Liver (tissue), 9 donors: ENCODE data around the gene ULBP1. TPM values are rescaled to one million over a fixed set of nuclear protein-coding genes. Genes with fewer than 3 reads are reported as not detected.

Experiments used
- DNase-seq: peaks from one replicate; pipeline ENCODE4 v3.0.0-alpha.2; 2017; ENCODE audit warnings: low spot score
- H3K27ac ChIP-seq, 2 donors: one replicate each; pipeline ENCODE4 v1.7.0; 2013; ENCODE audit warnings: inconsistent platforms in 2 of 2, low read length in 2 of 2, control low read depth in 1 of 2, low read depth in 1 of 2, mild to moderate bottlenecking in 1 of 2
- H3K27me3 ChIP-seq, 4 donors: one replicate each; pipeline versions ENCODE4 v1.6.1 to v1.7.0; 2013; ENCODE audit warnings: low read length in 3 of 4, inconsistent platforms in 1 of 4, mild to moderate bottlenecking in 1 of 4, moderate library complexity in 1 of 4; ENCODE audit not compliant: control insufficient read depth in 4 of 4, insufficient read depth in 4 of 4
- H3K36me3 ChIP-seq, 4 donors: one replicate each; pipeline versions ENCODE4 v1.6.1 to v1.7.0; 2013; ENCODE audit warnings: low read length in 3 of 4, mild to moderate bottlenecking in 3 of 4, low read depth in 1 of 4, moderate library complexity in 1 of 4; ENCODE audit not compliant: control insufficient read depth in 4 of 4, insufficient read depth in 3 of 4
- H3K4me1 ChIP-seq, 4 donors: one replicate each; pipeline versions ENCODE4 v1.6.1 to v1.7.0; 2013; ENCODE audit warnings: low read length in 3 of 4, mild to moderate bottlenecking in 3 of 4, moderate library complexity in 1 of 4; ENCODE audit not compliant: control insufficient read depth in 4 of 4, insufficient read depth in 4 of 4
- H3K4me3 ChIP-seq, 3 donors: one replicate each; pipeline versions ENCODE4 v1.6.1 to v1.7.0; 2013; ENCODE audit warnings: low read length in 3 of 3, control low read depth in 1 of 3, low read depth in 1 of 3, mild to moderate bottlenecking in 1 of 3
- H3K9ac ChIP-seq, 2 donors: one replicate each; pipeline ENCODE4 v1.7.0; 2013; ENCODE audit warnings: low read length in 2 of 2, mild to moderate bottlenecking in 2 of 2, moderate library complexity in 2 of 2, control low read depth in 1 of 2, low read depth in 1 of 2
- H3K9me3 ChIP-seq, 4 donors: one replicate each; pipeline versions ENCODE4 v1.6.1 to v1.7.0; 2013; ENCODE audit warnings: low read length in 3 of 4; ENCODE audit not compliant: control insufficient read depth in 4 of 4
- EGR1 ChIP-seq, 2 donors: IDR thresholded peaks; 2 replicates each; pipeline ENCODE4 v1.6.1; 2016 to 2018; ENCODE audit warnings: antibody characterized with exemption in 2 of 2, low read depth in 2 of 2
- FOXA1 ChIP-seq: IDR thresholded peaks from 2 replicates; pipeline ENCODE4 v1.6.1; 2016; ENCODE audit warnings: antibody characterized with exemption
- FOXA2 ChIP-seq: IDR thresholded peaks from 2 replicates; pipeline ENCODE4 v1.6.1; 2016; ENCODE audit warnings: antibody characterized with exemption
- GABPA ChIP-seq, 2 donors: IDR thresholded peaks in 1 of 2; conservative IDR thresholded peaks in 1 of 2; 2 replicates each; pipeline ENCODE4 v1.6.1; 2016; ENCODE audit warnings: antibody characterized with exemption in 2 of 2, mild to moderate bottlenecking in 1 of 2, moderate library complexity in 1 of 2
- HNF4A ChIP-seq, 2 donors: conservative IDR thresholded peaks; 2 replicates each; pipeline ENCODE4 v1.6.1; 2016; ENCODE audit warnings: antibody characterized with exemption in 2 of 2, mild to moderate bottlenecking in 2 of 2
- HNF4G ChIP-seq: IDR thresholded peaks from 2 replicates; pipeline ENCODE4 v1.6.1; 2016; ENCODE audit warnings: antibody characterized with exemption
- JUND ChIP-seq, 2 donors: IDR thresholded peaks; 2 replicates each; pipeline ENCODE4 v1.6.1; 2016; ENCODE audit warnings: antibody characterized with exemption in 2 of 2
- NR2F2 ChIP-seq: IDR thresholded peaks from 2 replicates; pipeline ENCODE4 v1.6.1; 2016; ENCODE audit warnings: antibody characterized with exemption
- RAD21 ChIP-seq, 2 donors: IDR thresholded peaks; 2 replicates each; pipeline ENCODE4 v1.6.1; 2016; ENCODE audit warnings: antibody characterized with exemption in 2 of 2, mild to moderate bottlenecking in 2 of 2
- RXRA ChIP-seq, 2 donors: IDR thresholded peaks; 2 replicates each; pipeline ENCODE4 v1.6.1; 2017 to 2018; ENCODE audit warnings: antibody characterized with exemption in 2 of 2, mild to moderate bottlenecking in 1 of 2
- SP1 ChIP-seq: IDR thresholded peaks from 2 replicates; pipeline ENCODE4 v1.6.1; 2018; ENCODE audit warnings: antibody characterized with exemption, mild to moderate bottlenecking
- TAF1 ChIP-seq: conservative IDR thresholded peaks from 2 replicates; pipeline ENCODE4 v1.6.1; 2016; ENCODE audit warnings: antibody characterized with exemption, mild to moderate bottlenecking
- YY1 ChIP-seq: IDR thresholded peaks from 2 replicates; pipeline ENCODE4 v1.6.1; 2016; ENCODE audit warnings: antibody characterized with exemption, mild to moderate bottlenecking
- WGBS: extraction: QIAGEN DNeasy Blood & Tissue Kit; methylation state at CpG from one replicate; pipeline ENCODE4 v1.1.7; 2013; 5-methylcytosine and 5-hydroxymethylcytosine counted together
- polyA plus RNA-seq, 2 donors: library from polyadenylated mRNA; stranded (reverse) in 1 of 2; unstranded in 1 of 2; fragments of 200-250 nt in 1 of 2; fragments of >200 nt in 1 of 2; fragmentation: Nextera tagmentation in 1 of 2; extraction: Ambion mirVana in 1 of 2; gene quantifications; one replicate each; pipeline versions ENCODE4 v1.2.1 to v1.2.3, GENCODE V29; 2013 to 2015
- total RNA-seq, 2 donors: library from RNA; depleted of rRNA; stranded (reverse); fragments of >200 nt; gene quantifications; one replicate each; pipeline ENCODE4 v1.2.3, GENCODE V29; 2014
- TF ChIP-seq, protein P1 (sequence below): IDR thresholded peaks from 2 replicates; pipeline ENCODE4 v1.6.1; 2016; ENCODE audit warnings: antibody characterized with exemption, mild to moderate bottlenecking
- TF ChIP-seq, protein P2 (sequence below): IDR thresholded peaks from 2 replicates; pipeline ENCODE4 v1.6.1; 2016; ENCODE audit warnings: antibody characterized with exemption
- TF ChIP-seq, protein P3 (sequence below): IDR thresholded peaks from 2 replicates; pipeline ENCODE4 v1.6.1; 2016; ENCODE audit warnings: antibody characterized with exemption
- TF ChIP-seq, protein P4 (sequence below): IDR thresholded peaks from 2 replicates; pipeline ENCODE4 v1.6.1; 2016; ENCODE audit warnings: antibody characterized with exemption
- TF ChIP-seq, protein P5 (sequence below): fragments of 150-350 bp; IDR thresholded peaks from 2 replicates; pipeline ENCODE4 v1.5.1; 2017; ENCODE audit warnings: improper control_type of control experiment, low read depth, low read length; ENCODE audit not compliant: missing input control
- donor health status: healthy.
- donor health status: healthy.
- donor health status: healthy.
- donor health status: healthy.
- donor health status: healthy.

The ULBP1 gene
- total and polyA plus RNA-seq, 4 donors: under 0.01 to 0.05 (median 0.03) TPM; not detected in 1

DNA sequence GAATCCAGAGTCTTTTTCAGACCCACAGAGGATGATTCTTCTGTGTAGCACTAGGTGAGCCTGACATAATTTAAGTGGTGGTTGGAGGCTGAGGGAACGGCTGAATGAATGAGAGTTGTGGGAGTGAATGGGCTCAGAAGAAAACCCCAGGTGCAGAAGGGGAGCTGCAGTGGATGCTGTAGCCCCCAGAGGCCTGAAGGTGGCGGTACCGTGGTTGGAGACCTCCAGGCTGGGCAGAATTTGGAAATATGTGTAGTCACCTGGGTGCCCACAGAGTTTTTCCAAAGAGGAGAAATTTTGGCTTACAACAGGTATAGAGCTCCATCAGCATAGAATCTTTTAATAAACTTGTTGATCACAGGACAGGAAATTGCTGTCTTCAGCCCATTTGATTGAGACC lies 34.3 kb upstream of the ULBP1 start:
- Histone ChIP-seq H3K9ac (no peak overlapping the region), H3K27ac (no peak overlapping the region), H3K4me1 (peaks cover 0 to 10% (median 6%) of the 10 kb centered on the region in 4 donors), H3K36me3 (no peaks in the 10 kb centered on the region), H3K9me3 (no peaks in the 10 kb centered on the region), H3K27me3 (peaks cover 0 to 9% (median 3%) of the 10 kb centered on the region in 4 donors), H3K4me3 (no peak overlapping the region)
- TF ChIP-seq FOXA1 (no peak), RAD21 (IDR thresholded peaks at IDR 0.05) (no peak), TAF1 (no peak), EGR1 (IDR thresholded peaks at IDR 0.05; ENCODE audit: low read depth in 2 of 2) (no peak), SP1 (no peak), RXRA (IDR thresholded peaks at IDR 0.05) (no peak), YY1 (no peak), GABPA (IDR thresholded peaks at IDR 0.05 in 1 of 2, conservative IDR thresholded peaks at IDR 0.05 in 1 of 2) (no peak), HNF4G (no peak), FOXA2 (no peak), JUND (IDR thresholded peaks at IDR 0.05) (no peak), NR2F2 (no peak), HNF4A (conservative IDR thresholded peaks at IDR 0.05) (no peak)
- TF ChIP-seq, protein P1, sequence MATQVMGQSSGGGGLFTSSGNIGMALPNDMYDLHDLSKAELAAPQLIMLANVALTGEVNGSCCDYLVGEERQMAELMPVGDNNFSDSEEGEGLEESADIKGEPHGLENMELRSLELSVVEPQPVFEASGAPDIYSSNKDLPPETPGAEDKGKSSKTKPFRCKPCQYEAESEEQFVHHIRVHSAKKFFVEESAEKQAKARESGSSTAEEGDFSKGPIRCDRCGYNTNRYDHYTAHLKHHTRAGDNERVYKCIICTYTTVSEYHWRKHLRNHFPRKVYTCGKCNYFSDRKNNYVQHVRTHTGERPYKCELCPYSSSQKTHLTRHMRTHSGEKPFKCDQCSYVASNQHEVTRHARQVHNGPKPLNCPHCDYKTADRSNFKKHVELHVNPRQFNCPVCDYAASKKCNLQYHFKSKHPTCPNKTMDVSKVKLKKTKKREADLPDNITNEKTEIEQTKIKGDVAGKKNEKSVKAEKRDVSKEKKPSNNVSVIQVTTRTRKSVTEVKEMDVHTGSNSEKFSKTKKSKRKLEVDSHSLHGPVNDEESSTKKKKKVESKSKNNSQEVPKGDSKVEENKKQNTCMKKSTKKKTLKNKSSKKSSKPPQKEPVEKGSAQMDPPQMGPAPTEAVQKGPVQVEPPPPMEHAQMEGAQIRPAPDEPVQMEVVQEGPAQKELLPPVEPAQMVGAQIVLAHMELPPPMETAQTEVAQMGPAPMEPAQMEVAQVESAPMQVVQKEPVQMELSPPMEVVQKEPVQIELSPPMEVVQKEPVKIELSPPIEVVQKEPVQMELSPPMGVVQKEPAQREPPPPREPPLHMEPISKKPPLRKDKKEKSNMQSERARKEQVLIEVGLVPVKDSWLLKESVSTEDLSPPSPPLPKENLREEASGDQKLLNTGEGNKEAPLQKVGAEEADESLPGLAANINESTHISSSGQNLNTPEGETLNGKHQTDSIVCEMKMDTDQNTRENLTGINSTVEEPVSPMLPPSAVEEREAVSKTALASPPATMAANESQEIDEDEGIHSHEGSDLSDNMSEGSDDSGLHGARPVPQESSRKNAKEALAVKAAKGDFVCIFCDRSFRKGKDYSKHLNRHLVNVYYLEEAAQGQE: no peak
- TF ChIP-seq, protein P2, sequence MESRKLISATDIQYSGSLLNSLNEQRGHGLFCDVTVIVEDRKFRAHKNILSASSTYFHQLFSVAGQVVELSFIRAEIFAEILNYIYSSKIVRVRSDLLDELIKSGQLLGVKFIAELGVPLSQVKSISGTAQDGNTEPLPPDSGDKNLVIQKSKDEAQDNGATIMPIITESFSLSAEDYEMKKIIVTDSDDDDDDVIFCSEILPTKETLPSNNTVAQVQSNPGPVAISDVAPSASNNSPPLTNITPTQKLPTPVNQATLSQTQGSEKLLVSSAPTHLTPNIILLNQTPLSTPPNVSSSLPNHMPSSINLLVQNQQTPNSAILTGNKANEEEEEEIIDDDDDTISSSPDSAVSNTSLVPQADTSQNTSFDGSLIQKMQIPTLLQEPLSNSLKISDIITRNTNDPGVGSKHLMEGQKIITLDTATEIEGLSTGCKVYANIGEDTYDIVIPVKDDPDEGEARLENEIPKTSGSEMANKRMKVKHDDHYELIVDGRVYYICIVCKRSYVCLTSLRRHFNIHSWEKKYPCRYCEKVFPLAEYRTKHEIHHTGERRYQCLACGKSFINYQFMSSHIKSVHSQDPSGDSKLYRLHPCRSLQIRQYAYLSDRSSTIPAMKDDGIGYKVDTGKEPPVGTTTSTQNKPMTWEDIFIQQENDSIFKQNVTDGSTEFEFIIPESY: no peak
- TF ChIP-seq, protein P3, sequence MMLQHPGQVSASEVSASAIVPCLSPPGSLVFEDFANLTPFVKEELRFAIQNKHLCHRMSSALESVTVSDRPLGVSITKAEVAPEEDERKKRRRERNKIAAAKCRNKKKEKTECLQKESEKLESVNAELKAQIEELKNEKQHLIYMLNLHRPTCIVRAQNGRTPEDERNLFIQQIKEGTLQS: no peak
- TF ChIP-seq, protein P4, sequence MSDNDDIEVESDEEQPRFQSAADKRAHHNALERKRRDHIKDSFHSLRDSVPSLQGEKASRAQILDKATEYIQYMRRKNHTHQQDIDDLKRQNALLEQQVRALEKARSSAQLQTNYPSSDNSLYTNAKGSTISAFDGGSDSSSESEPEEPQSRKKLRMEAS: no peak
- TF ChIP-seq, protein P5, sequence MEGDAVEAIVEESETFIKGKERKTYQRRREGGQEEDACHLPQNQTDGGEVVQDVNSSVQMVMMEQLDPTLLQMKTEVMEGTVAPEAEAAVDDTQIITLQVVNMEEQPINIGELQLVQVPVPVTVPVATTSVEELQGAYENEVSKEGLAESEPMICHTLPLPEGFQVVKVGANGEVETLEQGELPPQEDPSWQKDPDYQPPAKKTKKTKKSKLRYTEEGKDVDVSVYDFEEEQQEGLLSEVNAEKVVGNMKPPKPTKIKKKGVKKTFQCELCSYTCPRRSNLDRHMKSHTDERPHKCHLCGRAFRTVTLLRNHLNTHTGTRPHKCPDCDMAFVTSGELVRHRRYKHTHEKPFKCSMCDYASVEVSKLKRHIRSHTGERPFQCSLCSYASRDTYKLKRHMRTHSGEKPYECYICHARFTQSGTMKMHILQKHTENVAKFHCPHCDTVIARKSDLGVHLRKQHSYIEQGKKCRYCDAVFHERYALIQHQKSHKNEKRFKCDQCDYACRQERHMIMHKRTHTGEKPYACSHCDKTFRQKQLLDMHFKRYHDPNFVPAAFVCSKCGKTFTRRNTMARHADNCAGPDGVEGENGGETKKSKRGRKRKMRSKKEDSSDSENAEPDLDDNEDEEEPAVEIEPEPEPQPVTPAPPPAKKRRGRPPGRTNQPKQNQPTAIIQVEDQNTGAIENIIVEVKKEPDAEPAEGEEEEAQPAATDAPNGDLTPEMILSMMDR: no peak
- WGBS: 20% methylated on average over 3 of the region's 3 CpGs
- DNase-seq: no peak
